Lung (tissue), 12 donors: ENCODE results near the gene CDKN2D. TPM values are rescaled to one million over a fixed set of nuclear protein-coding genes. Genes with fewer than 3 reads are reported as not detected.

ENCODE experiments used
- ATAC-seq: fragments of 200-7000 bp; cut with Tn5 transposase; one replicate; pipeline ENCODE4 v1.9.1; 2020; ENCODE audit warnings: moderate number of reproducible peaks; ENCODE audit not compliant: insufficient read depth, low FRiP score
- DNase-seq, 3 donors: peaks; one replicate each; pipeline ENCODE4 v3.0.0-alpha.2; 2013 to 2017
- H3K27ac ChIP-seq, 2 donors: one replicate each; pipeline ENCODE4 v1.5.1; 2013; ENCODE audit warnings: mild to moderate bottlenecking in 2 of 2, moderate library complexity in 2 of 2, control low read depth in 1 of 2, inconsistent platforms in 1 of 2, low read depth in 1 of 2, low read length in 1 of 2
- H3K27me3 ChIP-seq, 3 donors: one replicate each; pipeline ENCODE4 v1.5.1; 2013; ENCODE audit warnings: low read length in 2 of 3; ENCODE audit not compliant: control insufficient read depth in 3 of 3, insufficient read depth in 3 of 3
- H3K36me3 ChIP-seq, 4 donors: one replicate each; pipeline ENCODE4 v1.5.1; 2013; ENCODE audit warnings: low read length in 4 of 4, mild to moderate bottlenecking in 1 of 4, moderate library complexity in 1 of 4; ENCODE audit not compliant: control insufficient read depth in 4 of 4, insufficient read depth in 4 of 4
- H3K4me1 ChIP-seq, 5 donors: one replicate each; pipeline ENCODE4 v1.5.1; 2013; ENCODE audit warnings: low read length in 5 of 5, mild to moderate bottlenecking in 2 of 5, moderate library complexity in 1 of 5; ENCODE audit not compliant: control insufficient read depth in 5 of 5, insufficient read depth in 5 of 5
- H3K4me3 ChIP-seq: one replicate; pipeline ENCODE4 v1.5.1; 2013; ENCODE audit warnings: mild to moderate bottlenecking, control low read depth, moderate library complexity
- H3K9ac ChIP-seq, 2 donors: one replicate each; pipeline ENCODE4 v1.5.1; 2013; ENCODE audit warnings: low read length in 2 of 2, control low read depth in 1 of 2; ENCODE audit not compliant: insufficient read depth in 1 of 2
- H3K9me3 ChIP-seq, 4 donors: one replicate each; pipeline ENCODE4 v1.5.1; 2013; ENCODE audit warnings: low read length in 3 of 4, mild to moderate bottlenecking in 1 of 4, moderate library complexity in 1 of 4; ENCODE audit not compliant: control insufficient read depth in 4 of 4, insufficient read depth in 3 of 4
- WGBS, 2 donors: extraction: QIAGEN DNeasy Blood & Tissue Kit; methylation state at CpG; one replicate each; pipeline ENCODE4 v1.1.7; 2013; 5-methylcytosine and 5-hydroxymethylcytosine counted together
- polyA plus RNA-seq, 2 donors: library from polyadenylated mRNA; stranded (reverse); fragments of 200-250 nt; gene quantifications; one replicate each; pipeline ENCODE4 v1.2.1, GENCODE V29; 2013
- total RNA-seq, 2 donors: library from RNA; depleted of rRNA in 1 of 2; stranded (reverse); fragments of >200 nt in 1 of 2; gene quantifications; one replicate each; pipeline ENCODE4 v1.2.1, GENCODE V29; 2014 to 2021
- TF ChIP-seq, protein P1 (sequence below): IDR thresholded peaks from 2 replicates; pipeline ENCODE4 v1.5.1; 2012; ENCODE audit warnings: mild to moderate bottlenecking; ENCODE audit errors: control extremely low read depth, extremely low read depth
- donor health status: control.
- donor health status: control.
- donor health status: Bipolar disorder and iron deficiency.
- donor health status: healthy.
- donor health status: DM: yes; HTN: yes; CAD: no.

Gene CDKN2D
- total and polyA plus RNA-seq, 4 donors = 12.5 to 74.9 (median 13.9) TPM

DNA sequence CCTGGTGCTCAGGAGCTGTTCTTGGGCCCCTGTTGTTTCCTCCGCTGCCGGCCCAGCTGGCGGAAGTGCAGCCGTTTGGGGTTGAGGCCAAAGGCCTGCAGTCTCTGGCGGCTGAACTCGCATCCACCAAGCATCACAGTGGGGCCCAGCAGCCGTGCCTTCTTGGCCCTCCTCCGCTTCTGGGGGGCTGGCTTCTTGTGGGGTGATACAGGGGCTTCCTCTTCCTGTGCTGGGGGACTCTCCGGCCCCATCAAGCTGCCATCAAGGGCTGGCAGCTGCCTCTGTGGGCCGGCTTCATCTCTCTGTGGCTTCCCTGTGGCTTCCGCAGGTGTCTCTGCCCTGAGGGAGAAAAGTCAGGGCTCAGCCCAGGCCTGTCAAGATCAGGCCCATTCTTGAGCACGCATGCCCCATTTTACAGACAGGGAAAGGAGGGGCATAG lies 14.8 kb downstream of the CDKN2D start:
- TF ChIP-seq, protein P1, sequence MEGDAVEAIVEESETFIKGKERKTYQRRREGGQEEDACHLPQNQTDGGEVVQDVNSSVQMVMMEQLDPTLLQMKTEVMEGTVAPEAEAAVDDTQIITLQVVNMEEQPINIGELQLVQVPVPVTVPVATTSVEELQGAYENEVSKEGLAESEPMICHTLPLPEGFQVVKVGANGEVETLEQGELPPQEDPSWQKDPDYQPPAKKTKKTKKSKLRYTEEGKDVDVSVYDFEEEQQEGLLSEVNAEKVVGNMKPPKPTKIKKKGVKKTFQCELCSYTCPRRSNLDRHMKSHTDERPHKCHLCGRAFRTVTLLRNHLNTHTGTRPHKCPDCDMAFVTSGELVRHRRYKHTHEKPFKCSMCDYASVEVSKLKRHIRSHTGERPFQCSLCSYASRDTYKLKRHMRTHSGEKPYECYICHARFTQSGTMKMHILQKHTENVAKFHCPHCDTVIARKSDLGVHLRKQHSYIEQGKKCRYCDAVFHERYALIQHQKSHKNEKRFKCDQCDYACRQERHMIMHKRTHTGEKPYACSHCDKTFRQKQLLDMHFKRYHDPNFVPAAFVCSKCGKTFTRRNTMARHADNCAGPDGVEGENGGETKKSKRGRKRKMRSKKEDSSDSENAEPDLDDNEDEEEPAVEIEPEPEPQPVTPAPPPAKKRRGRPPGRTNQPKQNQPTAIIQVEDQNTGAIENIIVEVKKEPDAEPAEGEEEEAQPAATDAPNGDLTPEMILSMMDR = no peak
- Histone ChIP-seq H3K4me3 (no peak overlapping the region), H3K27ac (no peak overlapping the region), H3K9me3 (peaks cover 0 to 5% (median 0%) of the 10 kb centered on the region in 4 donors), H3K4me1 (no peaks in the 10 kb centered on the region), H3K9ac (no peak overlapping the region), H3K36me3 (peaks cover 11 to 73% (median 33%) of the 10 kb centered on the region in 4 donors), H3K27me3 (no peaks in the 10 kb centered on the region)
- WGBS, 2 donors = 29 to 54% methylated on average over 12 of the region's 12 CpGs
- ATAC-seq (no peak), DNase-seq (no peak)

DNA sequence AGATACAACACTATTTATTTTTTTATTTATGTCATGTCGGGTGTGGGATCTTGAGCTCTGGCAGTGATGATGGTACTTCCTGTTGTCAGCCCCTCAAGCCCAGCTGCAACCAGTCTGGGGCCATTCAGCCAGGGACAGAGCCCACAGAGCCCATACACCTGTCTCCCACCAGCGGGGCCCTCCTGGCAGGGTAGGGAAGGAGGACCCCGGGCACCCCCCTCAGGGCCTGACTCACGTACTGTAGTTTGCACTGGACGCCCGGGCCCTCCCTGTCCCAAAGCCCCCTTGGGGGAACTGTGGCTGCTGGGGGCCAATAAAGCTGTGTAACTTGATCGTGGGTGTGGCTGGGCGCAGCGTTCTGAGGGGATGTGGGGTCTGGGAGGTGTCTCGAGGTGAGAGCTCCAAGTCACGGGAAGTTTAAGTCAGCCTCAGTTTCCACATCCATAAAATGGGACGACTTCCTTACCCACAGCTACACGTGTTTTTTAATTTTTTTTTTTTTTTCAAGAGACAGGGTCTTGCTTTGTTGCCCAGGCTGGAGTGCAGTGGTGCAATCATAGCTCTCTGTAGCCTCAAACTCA lies 15.6 kb downstream of the CDKN2D start:
- no peaks in the 10 kb centered on the region for H3K4me1 ChIP-seq
- no peaks in the 10 kb centered on the region for H3K27me3 ChIP-seq
- TF ChIP-seq, protein P1 = no peak
- H3K36me3 ChIP-seq = peaks cover 11 to 75% (median 40%) of the 10 kb centered on the region in 4 donors
- no peak overlapping the region for H3K9ac ChIP-seq
- 67 to 73% methylated on average over 13 of the region's 13 CpGs for WGBS, 2 donors
- DNase-seq (no peak), ATAC-seq (no peak)
- H3K27ac ChIP-seq = no peak overlapping the region
- no peak overlapping the region for H3K4me3 ChIP-seq
- peaks cover 0 to 5% (median 0%) of the 10 kb centered on the region in 4 donors for H3K9me3 ChIP-seq

DNA sequence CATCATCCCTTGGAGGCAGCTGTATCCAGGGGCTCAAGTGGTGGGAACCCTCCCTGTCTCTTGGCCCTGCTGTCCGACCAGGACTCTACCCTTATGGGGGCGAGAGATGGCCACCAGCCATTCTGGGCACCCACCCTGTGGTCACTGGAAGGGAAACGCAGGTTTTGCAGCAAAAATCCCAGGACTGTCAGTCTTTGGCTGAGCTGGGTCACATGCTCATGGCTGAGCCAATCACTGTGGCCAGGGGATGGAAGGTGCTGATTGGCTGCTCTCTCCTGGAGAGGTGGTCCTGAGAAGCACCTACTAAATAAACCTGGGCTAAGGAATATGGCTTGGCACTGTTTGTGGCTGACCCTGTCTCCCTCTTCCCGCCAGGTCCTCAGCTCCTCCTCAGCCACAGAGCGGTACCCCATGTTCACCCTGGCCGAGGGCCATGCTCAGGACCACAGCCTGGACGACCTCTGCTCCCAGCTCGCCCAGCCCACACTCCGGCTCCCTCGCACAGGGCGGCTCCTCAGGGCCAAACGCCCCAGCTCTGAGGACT lies 16.2 kb downstream of the CDKN2D start:
- WGBS, 2 donors = 85 to 87% methylated on average over 11 to 12 of the region's 12 CpGs
- H3K36me3 ChIP-seq = peaks cover 11 to 69% (median 38%) of the 10 kb centered on the region in 4 donors
- no peaks in the 10 kb centered on the region for H3K4me1 ChIP-seq
- TF ChIP-seq, protein P1 = no peak
- no peak overlapping the region for H3K4me3 ChIP-seq
- no peak overlapping the region for H3K27ac ChIP-seq
- no peak overlapping the region for H3K9ac ChIP-seq
- ATAC-seq (no peak), DNase-seq (no peak)
- H3K27me3 ChIP-seq = no peaks in the 10 kb centered on the region
- peaks cover 0 to 5% (median 0%) of the 10 kb centered on the region in 4 donors for H3K9me3 ChIP-seq
